IPS-15b (cell line): ENCODE results near the gene TRPV4.
A peak's percentile ranks its signal among the peaks of the same experiment; 100 is the strongest.

ENCODE experiments used
- H3K27me3 ChIP-seq: one replicate; pipeline ENCODE4 v1.6.1; 2013; ENCODE audit warnings: low read length; ENCODE audit not compliant: control insufficient read depth, insufficient read depth
- H3K36me3 ChIP-seq: one replicate; pipeline ENCODE4 v1.6.1; 2013; ENCODE audit warnings: low read length; ENCODE audit not compliant: control insufficient read depth, insufficient read depth
- H3K4me1 ChIP-seq: one replicate; pipeline ENCODE4 v1.6.1; 2013; ENCODE audit warnings: mild to moderate bottlenecking, low read length; ENCODE audit not compliant: control insufficient read depth, insufficient read depth
- H3K4me3 ChIP-seq: one replicate; pipeline ENCODE4 v1.5.1; 2013; ENCODE audit warnings: low read depth, low read length
- H3K9ac ChIP-seq: one replicate; pipeline ENCODE4 v1.6.1; 2013; ENCODE audit warnings: low read depth, mild to moderate bottlenecking, low read length
- H3K9me3 ChIP-seq: one replicate; pipeline ENCODE4 v1.6.1; 2013; ENCODE audit warnings: mild to moderate bottlenecking, low read length; ENCODE audit not compliant: control insufficient read depth, insufficient read depth

The TRPV4 gene

DNA sequence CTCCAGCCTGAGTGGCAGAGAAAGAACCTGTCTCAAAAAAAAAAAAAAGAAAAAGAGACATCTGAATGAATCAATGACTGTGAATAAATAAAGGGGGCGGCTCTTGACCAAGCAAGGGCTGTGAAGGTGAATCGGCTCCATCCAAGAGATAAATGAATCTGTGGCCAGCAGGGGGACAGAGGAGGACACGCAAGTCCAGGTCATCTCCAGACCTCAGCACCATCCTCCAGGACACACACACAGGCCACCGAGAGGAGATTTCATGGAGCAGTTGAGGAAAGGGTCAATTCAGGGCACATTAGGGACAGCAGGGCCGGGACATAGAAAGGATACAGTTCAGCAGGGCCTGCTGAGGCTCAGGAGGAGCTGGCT lies 21.6 kb downstream of the TRPV4 start:
- H3K4me3 ChIP-seq, result no peak overlapping the region
- no peaks in the 10 kb centered on the region for H3K4me1 ChIP-seq
- H3K27me3 ChIP-seq, result no peaks in the 10 kb centered on the region
- peaks cover 7% of the 10 kb centered on the region for H3K36me3 ChIP-seq
- peak overlapping the region; percentile 32 for H3K9ac ChIP-seq
- H3K9me3 ChIP-seq, result no peaks in the 10 kb centered on the region

- Histone ChIP-seq H3K4me1 (no peaks in the 10 kb centered on the region), H3K9ac (no peak overlapping the region), H3K27me3 (no peaks in the 10 kb centered on the region), H3K9me3 (no peaks in the 10 kb centered on the region), H3K4me3 (no peak overlapping the region), H3K36me3 (peaks cover 7% of the 10 kb centered on the region)
Observed at GRCh38 chr12:109810954-109811623, 22.1 kb downstream of the TRPV4 start.

DNA sequence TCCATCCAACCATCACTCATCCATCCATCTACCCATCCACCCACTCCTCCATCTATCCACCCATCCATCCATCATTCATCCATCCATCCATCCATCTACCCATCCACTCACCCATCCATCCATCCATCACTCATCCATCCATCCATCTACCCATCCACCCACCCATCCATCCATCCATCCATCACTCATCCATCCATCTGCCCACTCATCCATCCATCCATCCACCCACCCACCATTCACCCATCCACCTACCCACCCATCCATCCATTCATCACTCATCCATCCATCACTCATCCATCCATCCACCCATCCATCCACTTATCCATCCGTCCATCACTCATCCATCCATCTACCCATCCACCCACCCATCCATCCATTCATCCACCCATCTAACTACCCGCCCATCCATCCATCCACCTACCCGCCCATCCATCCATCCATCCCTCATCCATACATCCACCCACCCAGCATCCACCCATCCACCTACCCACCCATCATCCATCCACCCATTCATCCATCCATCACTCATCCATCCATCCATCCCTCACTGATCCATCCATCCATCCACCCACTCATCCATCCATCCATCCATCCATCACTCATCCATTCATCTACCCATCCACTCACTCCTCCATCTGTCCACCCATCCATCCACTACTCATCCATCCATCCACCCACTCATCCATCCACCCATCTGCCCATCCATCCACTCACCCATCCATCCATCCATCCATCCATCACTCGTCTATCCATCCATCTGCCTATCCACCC lies 24.1 kb downstream of the TRPV4 start:
- no peaks in the 10 kb centered on the region for H3K9me3 ChIP-seq
- peaks cover 5% of the 10 kb centered on the region for H3K36me3 ChIP-seq

GRCh38 chr12:109807954-109808643 lies 25.1 kb downstream of the TRPV4 start:
- Histone ChIP-seq H3K36me3 (no peaks in the 10 kb centered on the region), H3K27me3 (no peaks in the 10 kb centered on the region), H3K4me1 (no peaks in the 10 kb centered on the region), H3K9me3 (no peaks in the 10 kb centered on the region), H3K4me3 (no peak overlapping the region), H3K9ac (no peak overlapping the region)

More for the DNA sequence above, 24.1 kb downstream of the TRPV4 start:
- H3K4me3 ChIP-seq, result no peak overlapping the region
- H3K27me3 ChIP-seq, result no peaks in the 10 kb centered on the region
- H3K4me1 ChIP-seq, result no peaks in the 10 kb centered on the region
- H3K9ac ChIP-seq, result no peak overlapping the region

GRCh38 chr12:109804820-109805761 lies 28.1 kb downstream of the TRPV4 start:
- Histone ChIP-seq H3K4me1 (no peaks in the 10 kb centered on the region), H3K36me3 (no peaks in the 10 kb centered on the region), H3K9me3 (no peaks in the 10 kb centered on the region), H3K9ac (no peak overlapping the region), H3K27me3 (no peaks in the 10 kb centered on the region), H3K4me3 (no peak overlapping the region)

DNA sequence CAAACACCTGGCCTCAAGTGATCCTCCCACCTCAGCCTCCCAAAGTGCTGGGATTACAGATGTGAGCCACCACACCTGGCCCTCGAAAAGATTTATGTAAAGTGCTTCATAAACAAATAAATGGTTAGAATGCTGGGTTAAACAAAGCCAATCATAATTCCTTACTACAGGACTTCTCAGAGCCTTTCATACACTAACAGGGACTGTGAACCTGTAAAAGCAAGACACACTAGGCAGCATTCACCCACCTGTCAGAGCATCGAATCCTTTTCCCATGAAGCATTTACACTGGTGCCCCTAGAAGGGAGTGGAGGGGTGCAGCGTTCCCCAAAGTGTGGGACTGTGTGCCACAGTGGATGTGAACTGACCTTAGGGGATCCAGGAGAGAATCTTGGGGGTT lies 29.5 kb downstream of the TRPV4 start:
- Histone ChIP-seq H3K9me3 (no peaks in the 10 kb centered on the region), H3K36me3 (no peaks in the 10 kb centered on the region), H3K4me1 (no peaks in the 10 kb centered on the region), H3K4me3 (no peak overlapping the region), H3K27me3 (no peaks in the 10 kb centered on the region), H3K9ac (no peak overlapping the region)

- no peak overlapping the region for H3K9ac ChIP-seq
- no peaks in the 10 kb centered on the region for H3K9me3 ChIP-seq
- H3K27me3 ChIP-seq, result no peaks in the 10 kb centered on the region
- no peaks in the 10 kb centered on the region for H3K4me1 ChIP-seq
- H3K36me3 ChIP-seq, result no peaks in the 10 kb centered on the region
- H3K4me3 ChIP-seq, result no peak overlapping the region
Observed at GRCh38 chr12:109802828-109803227, 30.4 kb downstream of the TRPV4 start.

- Histone ChIP-seq H3K4me1 (no peaks in the 10 kb centered on the region), H3K9ac (no peak overlapping the region), H3K4me3 (no peak overlapping the region), H3K27me3 (no peaks in the 10 kb centered on the region), H3K36me3 (no peaks in the 10 kb centered on the region), H3K9me3 (no peaks in the 10 kb centered on the region)
Observed at GRCh38 chr12:109800536-109800935, 32.7 kb downstream of the TRPV4 start.

DNA sequence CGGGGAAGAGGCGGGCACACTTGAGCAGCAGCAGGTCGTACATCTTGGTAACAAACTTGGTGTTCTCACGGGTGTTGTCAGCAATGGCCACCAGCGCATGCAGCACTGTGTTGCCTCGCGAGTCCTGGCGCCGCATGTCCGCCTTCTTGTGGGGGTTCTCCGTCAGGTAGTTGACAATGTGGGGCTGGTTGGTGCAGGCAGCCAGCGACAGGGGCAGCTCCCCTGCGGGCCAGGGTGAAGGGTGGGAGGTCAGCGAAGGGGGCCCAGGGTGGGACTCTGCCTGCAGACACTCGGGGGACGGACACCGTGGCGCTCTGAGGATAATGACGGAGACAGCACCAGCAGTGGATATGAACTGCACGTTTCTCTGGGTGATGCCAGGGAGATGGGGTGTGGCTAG lies 34.5 kb downstream of the TRPV4 start:
- no peaks in the 10 kb centered on the region for H3K4me1 ChIP-seq
- no peaks in the 10 kb centered on the region for H3K27me3 ChIP-seq
- H3K9ac ChIP-seq, result no peak overlapping the region
- no peaks in the 10 kb centered on the region for H3K9me3 ChIP-seq
- no peaks in the 10 kb centered on the region for H3K36me3 ChIP-seq
- H3K4me3 ChIP-seq, result no peak overlapping the region

GRCh38 chr12:109797905-109798669 lies 35.1 kb downstream of the TRPV4 start:
- no peak overlapping the region for H3K9ac ChIP-seq
- H3K9me3 ChIP-seq, result no peaks in the 10 kb centered on the region
- H3K4me3 ChIP-seq, result no peak overlapping the region
- H3K4me1 ChIP-seq, result no peaks in the 10 kb centered on the region
- H3K36me3 ChIP-seq, result no peaks in the 10 kb centered on the region
- no peaks in the 10 kb centered on the region for H3K27me3 ChIP-seq

GRCh38 chr12:109796057-109796456 lies 37.1 kb downstream of the TRPV4 start:
- H3K36me3 ChIP-seq, result no peaks in the 10 kb centered on the region
- no peaks in the 10 kb centered on the region for H3K9me3 ChIP-seq
- no peaks in the 10 kb centered on the region for H3K4me1 ChIP-seq
- H3K27me3 ChIP-seq, result no peaks in the 10 kb centered on the region
- no peak overlapping the region for H3K4me3 ChIP-seq
- no peak overlapping the region for H3K9ac ChIP-seq
